Bronchial epithelial cell (primary cell): ENCODE measurements around the gene AMZ1. TPM values are rescaled to one million over a fixed set of nuclear protein-coding genes. Genes with fewer than 3 reads are reported as not detected.

Source experiments
- DNase-seq: peaks from one replicate; pipeline ENCODE4 v3.0.0-alpha.2; 2010; ENCODE audit warnings: low read depth
- FAIRE-seq: peaks from 2 replicates; lab custom pipeline; 2011; peaks lifted over from hg19 to GRCh38; lab: Jason Lieb, UNC
- H3K27me3 ChIP-seq: 2 replicates; pipeline ENCODE4 v1.5.1; 2011; ENCODE audit warnings: low read length; ENCODE audit not compliant: control insufficient read depth, insufficient read depth
- H3K36me3 ChIP-seq: 2 replicates; pipeline ENCODE4 v1.5.1; 2011; ENCODE audit warnings: low read length; ENCODE audit not compliant: control insufficient read depth, insufficient read depth
- H3K4me3 ChIP-seq: 2 replicates; pipeline ENCODE4 v1.5.1; 2011; ENCODE audit warnings: mild to moderate bottlenecking, low read depth, low read length, control low read depth
- total RNA-seq: library from RNA; depleted of rRNA; stranded (reverse); fragments of >200 nt; gene quantifications from 2 replicates; pipeline ENCODE4 v1.2.1, GENCODE V29; 2014
- TF ChIP-seq, protein P1 (sequence below): IDR thresholded peaks from 2 replicates; pipeline ENCODE4 v1.5.1; 2011; ENCODE audit warnings: mild to moderate bottlenecking, moderate library complexity, low read length, control low read depth, inconsistent platforms; ENCODE audit not compliant: insufficient read depth, severe bottlenecking

The AMZ1 gene
- total RNA-seq, 1 donor from 2014 or later: not detected

DNA sequence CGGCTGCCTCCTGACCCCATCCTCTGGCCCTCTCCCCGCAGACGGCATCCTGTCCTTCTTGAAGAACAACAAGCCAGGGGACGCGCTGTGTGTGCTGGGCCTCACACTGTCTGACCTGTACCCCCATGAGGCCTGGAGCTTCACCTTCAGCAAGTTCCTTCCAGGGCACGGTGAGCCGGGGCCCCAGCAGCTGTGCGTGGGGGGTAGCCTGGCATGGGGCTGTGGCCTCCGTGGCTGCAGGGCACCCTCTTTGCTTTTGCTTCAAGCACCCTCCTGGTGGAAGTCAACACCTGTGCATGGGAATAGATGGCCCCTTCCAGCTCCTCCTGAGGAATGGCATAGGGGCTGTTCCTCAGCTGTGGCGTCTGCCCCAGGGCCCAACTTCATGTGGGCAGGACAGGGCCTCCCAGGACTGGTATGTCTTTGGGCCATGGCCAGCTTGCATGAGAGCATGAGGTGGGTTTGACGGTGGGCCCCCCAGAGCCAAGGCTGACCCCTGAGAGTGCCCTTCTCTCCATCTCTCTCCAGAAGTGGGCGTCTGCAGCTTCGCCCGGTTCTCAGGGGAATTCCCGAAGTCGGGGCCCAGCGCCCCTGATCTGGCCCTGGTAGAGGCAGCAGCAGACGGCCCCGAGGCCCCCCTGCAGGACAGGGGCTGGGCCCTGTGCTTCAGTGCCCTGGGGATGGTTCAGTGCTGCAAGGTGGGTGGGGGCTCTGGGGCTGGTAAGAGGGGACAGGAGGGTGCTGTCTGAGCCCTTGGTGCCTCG, 20.7 kb downstream of the AMZ1 start:
- DNase-seq (no peak), FAIRE-seq (no peak)
- Histone ChIP-seq H3K4me3 (no peak overlapping the region), H3K36me3 (no peaks in the 10 kb centered on the region), H3K27me3 (no peaks in the 10 kb centered on the region)
- TF ChIP-seq, protein P1, sequence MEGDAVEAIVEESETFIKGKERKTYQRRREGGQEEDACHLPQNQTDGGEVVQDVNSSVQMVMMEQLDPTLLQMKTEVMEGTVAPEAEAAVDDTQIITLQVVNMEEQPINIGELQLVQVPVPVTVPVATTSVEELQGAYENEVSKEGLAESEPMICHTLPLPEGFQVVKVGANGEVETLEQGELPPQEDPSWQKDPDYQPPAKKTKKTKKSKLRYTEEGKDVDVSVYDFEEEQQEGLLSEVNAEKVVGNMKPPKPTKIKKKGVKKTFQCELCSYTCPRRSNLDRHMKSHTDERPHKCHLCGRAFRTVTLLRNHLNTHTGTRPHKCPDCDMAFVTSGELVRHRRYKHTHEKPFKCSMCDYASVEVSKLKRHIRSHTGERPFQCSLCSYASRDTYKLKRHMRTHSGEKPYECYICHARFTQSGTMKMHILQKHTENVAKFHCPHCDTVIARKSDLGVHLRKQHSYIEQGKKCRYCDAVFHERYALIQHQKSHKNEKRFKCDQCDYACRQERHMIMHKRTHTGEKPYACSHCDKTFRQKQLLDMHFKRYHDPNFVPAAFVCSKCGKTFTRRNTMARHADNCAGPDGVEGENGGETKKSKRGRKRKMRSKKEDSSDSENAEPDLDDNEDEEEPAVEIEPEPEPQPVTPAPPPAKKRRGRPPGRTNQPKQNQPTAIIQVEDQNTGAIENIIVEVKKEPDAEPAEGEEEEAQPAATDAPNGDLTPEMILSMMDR: no peak

DNA sequence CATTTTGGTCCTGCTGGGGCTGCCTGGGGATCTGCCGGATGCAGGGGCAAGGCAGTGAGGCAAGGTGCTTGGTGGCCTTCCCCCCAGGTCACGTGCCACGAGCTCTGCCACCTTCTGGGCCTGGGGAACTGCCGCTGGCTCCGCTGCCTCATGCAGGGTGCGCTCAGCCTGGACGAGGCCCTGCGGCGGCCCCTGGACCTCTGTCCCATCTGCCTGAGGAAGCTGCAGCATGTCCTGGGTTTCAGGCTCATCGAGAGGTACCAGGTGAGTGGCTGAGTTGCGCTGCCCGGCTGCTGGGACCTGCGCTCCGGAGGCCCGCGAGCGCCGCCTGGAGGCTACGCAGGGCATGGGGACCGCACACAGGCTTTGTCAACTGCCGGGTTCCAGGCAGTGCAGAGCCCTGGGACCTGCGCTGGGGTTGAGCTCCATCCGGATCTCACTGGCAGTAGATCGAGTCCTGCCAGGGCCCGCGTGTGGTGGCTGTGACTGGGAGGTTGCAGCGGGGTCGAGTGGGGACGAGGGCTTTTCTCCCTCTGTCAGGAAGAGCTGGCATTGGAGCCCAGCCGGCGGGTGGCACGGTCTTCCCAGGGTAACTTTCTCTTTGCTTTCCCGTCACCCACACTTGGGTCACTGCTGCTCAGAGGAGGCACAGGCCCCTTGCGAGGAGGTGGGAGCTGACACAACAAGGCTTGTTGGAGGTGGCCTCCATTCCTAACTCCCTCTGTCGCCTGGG, 21.7 kb downstream of the AMZ1 start:
- FAIRE-seq (no peak), DNase-seq (peak; percentile 45)
- H3K36me3 ChIP-seq: no peaks in the 10 kb centered on the region
- H3K27me3 ChIP-seq: no peaks in the 10 kb centered on the region
- H3K4me3 ChIP-seq: no peak overlapping the region
- TF ChIP-seq, protein P1: peak; percentile 98

DNA sequence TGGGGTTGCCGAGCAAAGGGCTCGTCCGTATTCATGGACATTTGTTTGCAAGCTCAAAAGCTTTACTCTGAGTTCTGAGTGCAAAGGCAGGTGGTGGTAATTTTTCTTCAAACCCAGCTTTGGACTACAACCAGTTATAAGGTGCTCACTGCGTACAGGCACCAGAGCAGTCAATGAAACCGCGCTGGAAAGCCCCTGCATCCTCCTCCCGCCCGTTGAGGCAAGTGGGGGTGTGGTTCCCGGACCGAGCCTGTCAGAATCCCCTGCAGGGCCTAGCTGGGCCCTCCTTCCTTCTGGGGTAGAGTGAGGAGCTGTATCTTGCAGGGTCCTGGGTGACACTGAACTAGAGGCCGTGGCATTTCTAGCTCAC, 22.3 kb downstream of the AMZ1 start:
- no peaks in the 10 kb centered on the region for H3K36me3 ChIP-seq
- TF ChIP-seq, protein P1: no peak
- no peak for FAIRE-seq
- no peak for DNase-seq
- H3K27me3 ChIP-seq: no peaks in the 10 kb centered on the region
- H3K4me3 ChIP-seq: no peak overlapping the region

DNA sequence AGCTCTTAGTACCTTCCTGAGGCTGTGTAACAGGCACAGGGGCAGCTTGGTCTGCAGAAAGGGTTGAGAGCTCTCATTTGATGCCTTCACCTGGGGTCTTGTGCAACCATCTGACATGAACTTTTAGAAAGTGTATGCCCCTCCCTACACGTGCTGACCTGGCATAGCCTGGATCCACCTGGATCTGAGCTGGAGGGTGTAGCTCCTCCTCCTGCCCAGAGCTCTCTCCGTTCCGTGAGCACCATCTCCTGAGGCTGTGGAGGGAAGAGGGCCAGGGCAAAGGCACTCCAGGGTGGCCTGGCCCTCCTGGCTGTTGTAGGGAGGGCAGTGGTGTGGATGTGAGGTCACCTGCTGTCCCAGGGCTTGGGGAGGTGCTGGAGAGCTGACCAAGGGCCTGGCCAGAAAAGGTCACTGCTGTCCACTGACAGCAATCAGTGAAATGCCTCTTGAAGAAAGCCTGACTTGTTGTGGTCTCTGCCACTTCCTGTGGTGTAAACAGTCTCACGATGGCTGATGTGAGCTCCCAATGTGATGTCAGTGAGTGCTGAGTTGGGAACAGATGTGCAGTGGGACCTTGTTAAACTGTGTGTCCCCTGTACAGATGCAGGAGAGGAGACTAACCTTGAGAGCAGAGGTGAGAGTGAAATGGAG, 23.0 kb downstream of the AMZ1 start:
- H3K36me3 ChIP-seq: no peaks in the 10 kb centered on the region
- DNase-seq (no peak), FAIRE-seq (no peak)
- H3K4me3 ChIP-seq: no peak overlapping the region
- TF ChIP-seq, protein P1: no peak
- no peaks in the 10 kb centered on the region for H3K27me3 ChIP-seq

DNA sequence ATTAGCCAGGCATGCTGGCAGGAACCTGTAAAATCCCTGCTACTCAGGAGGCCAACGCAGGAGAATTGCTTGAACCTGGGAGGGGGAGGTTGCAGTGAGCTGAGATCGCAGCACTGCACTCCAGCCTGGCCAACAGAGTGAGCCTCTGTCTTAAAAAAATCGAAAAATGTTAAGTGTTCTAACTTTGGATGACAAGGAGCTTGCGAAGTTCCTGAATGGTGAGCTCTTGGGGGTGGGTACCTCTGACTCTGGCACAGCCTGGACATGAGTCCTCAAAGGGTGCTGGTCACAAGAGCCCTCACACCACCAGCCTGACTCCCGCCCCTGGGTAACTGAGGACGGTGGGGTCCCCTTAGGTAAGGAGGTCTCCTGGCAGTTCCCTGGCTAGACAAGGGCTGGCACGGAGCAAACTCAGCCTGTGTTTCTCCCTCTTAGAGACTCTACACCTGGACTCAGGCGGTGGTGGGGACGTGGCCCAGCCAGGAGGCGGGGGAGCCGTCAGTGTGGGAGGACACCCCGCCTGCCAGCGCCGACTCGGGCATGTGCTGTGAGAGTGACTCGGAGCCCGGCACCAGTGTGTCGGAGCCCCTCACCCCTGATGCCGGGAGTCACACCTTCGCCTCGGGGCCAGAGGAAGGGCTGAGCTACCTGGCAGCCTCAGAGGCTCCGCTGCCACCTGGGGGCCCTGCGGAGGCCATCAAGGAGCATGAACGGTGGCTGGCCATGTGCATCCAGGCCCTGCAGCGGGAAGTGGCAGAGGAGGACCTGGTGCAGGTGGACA, 24.1 kb downstream of the AMZ1 start:
- DNase-seq (no peak), FAIRE-seq (no peak)
- Histone ChIP-seq H3K36me3 (no peaks in the 10 kb centered on the region), H3K27me3 (no peaks in the 10 kb centered on the region), H3K4me3 (no peak overlapping the region)
- TF ChIP-seq, protein P1: no peak
